Islet precursor cell (in vitro differentiated cells): ENCODE results near the gene ROPN1.
"Not testable (repeated sequence)": the region's sequence is repeated elsewhere in the genome, so short reads cannot be mapped to it uniquely, and the experiment has no call there.

Source experiments
- DNase-seq: peaks from one replicate; pipeline ENCODE4 v3.0.0-alpha.2; 2018

The ROPN1 gene

DNA sequence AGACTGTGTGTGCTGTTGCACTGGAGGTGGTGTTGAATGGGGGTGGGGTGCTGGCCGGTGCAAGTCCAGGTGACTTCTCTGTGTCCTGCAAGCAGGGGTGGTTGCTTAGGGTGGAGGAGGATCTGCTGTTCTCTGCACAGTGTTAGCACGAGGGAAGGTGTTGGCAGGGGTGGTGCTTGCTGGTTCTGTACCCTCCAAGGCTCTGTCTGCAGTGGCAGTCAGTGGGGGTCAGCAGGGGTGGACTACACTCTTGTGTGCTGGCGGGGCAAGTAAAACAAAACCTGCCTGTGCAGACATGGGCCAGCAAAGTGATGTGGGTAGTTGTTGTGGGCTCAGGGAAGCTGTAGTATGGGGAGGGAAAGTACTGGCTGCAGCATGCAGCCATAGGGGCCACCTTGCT is 5.5 kb downstream of the ROPN1 start:
- DNase-seq: no peak

- DNase-seq: no peak
Measured at GRCh38 chr3:123984957-123985356, 7.0 kb downstream of the ROPN1 start.

DNA sequence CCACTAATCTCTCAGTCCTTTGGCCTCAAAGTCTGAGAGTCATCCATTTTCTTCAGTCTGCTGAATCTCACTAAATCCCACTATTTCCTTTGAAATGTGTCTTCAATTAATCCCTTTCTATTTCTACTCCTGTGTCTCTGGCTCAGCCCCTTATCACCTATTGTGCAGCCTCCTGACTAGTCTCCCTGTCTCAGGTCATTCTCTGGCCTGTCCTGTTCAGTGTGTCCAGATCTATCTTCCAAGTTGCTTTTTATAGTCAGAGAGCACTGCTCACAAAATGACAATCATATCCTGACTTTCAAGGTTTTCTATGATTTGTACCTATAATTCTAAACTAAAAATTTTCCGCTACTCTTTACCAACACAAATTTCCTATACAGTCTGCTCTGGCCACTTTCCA is 7.6 kb downstream of the ROPN1 start:
- DNase-seq: no peak

DNA sequence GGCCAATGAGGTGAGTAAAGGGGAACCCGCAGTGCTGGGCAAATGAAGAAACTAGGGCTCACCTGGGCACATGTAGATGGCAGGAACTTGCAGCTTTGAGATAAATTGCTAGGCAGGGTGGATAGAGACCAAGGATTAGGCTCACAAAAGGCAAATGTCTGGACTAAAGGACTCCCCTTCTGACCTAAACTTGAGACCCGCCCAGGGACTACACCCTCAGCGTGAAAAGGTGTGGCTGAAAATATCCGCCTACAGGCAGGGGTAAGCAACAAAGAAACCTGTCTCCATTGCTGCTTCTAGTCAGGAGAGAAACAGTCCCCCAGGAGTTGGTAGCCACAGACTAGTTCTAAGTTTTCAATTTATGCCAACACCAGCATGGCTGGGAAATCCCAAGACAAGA is 10.6 kb downstream of the ROPN1 start:
- DNase-seq: not testable (repeated sequence)

- no peak for DNase-seq
Measured at GRCh38 chr3:123980539-123980938, 11.4 kb downstream of the ROPN1 start.

DNA sequence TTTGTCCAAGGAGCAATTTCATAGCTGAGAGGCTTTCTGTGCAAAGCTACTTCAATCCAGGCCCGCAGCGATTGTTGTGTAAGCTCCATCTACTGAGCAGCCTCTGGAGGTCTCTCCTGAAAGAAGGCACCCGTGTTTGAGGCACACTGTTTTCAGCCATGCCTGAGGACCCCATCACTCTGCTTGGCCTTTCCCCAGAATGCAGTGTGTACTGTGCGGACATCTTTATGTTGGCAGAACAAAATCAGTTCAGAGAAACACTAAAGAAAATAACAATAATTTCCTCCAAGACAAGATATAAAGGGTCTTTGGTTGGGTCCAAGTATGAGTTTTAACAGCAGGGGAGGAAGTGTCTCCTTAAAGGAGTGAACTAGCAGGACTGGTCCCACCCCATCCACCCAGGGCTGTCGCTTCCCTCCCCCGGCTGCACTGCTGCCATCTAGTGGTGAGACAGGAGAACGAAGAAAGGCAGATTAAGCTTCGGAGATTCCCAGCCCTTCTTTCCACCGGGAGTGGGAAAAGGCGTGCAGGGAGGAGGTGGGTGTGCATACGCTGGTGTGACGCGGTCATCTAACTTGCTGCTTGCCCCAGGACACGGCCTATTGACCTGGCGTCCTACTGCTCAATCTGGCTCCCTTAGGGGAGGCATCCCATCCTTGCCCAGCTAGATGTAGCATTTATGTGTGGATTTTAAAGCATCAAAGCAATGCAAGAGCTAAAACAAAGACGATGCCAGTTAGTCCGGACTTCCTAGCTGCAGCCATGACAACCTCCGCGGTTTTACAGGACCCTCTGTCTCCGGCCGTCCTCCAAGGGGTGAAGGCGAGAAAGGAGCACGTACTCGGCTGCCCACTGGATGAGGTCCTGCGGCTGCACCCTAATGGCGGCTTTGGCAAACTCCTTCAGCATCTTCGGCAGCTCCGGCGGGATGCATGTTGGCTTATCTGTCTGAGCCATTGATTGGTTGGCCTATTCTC is 12.1 kb downstream of the ROPN1 start:
- DNase-seq: peak; percentile 75

DNA sequence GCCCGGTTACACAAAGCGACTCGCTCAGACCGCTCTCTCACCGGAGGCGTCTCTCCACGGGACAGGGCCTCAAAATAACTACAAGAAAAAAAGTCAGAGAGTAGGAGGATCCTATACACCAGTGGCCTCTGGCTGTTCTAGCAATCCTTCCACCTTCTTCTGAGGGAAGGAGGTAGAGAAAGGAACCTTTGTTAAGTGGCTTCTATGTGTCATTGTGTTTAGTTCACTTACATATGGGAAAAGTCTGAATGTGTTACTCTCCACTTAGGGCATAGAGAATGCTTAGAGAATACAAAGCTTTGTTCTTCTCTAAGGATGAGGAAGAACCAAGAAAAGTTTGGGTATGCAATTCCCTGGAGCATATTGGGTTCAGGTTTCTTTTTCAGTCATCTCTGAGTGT is 15.0 kb downstream of the ROPN1 start:
- DNase-seq: not testable (repeated sequence)

DNA sequence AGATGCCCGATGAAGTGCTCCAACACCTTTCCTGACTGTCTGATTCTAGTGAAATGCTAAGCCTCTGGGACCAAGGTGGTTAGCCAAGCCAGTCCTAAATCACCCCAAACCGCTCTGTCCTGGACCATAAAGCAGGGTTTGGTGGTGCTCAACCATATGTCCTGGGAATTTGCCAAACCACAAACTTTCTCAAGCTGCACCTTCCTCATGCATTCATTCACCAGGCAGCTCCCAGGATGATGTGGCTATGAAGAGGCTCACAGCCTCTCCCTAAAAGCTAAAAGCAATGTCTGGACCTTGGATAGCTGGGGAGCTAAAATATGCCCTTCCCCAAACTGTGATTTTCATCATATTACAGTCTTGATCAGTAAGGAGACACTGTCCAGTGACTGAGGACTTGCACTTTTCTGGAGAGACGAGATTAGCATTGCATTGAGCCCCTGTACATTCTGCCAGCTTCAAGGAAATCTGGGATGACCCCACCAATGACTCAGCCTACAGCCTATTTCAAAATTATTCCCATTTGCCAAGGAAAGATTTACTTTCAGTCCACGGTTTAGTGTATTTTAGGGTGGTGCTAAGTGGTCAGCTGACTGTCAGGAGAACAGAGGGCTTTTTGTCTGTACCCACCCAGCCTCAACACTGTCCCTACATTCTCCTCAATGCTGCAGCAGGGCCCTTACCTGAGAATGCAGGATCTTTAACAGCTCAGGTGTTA is 15.6 kb downstream of the ROPN1 start:
- DNase-seq: not testable (repeated sequence)

- not testable (repeated sequence) for DNase-seq
Measured at GRCh38 chr3:123975030-123975429, 16.9 kb downstream of the ROPN1 start.

GRCh38 chr3:123971406-123971805 is 20.5 kb downstream of the ROPN1 start:
- no peak for DNase-seq

DNA sequence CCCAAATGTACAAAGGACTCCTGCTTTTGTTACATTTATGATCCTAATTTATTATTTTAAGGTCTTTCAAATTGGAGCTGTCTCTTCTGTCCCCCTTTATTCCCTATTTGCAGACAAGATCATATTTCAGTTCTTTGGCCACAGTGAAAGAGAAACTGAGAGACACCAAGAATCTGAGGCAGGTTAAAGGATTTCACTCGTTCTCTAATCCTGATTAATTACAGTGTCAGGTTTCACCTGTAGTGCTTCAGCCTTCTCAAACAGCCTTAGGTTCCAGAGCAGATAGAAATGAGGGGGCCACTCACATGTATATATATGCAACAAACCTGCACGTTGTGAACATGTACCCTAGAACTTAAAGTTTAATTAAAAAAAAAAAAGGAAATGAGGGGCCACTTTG is 24.7 kb downstream of the ROPN1 start:
- not testable (repeated sequence) for DNase-seq

- DNase-seq: not testable (repeated sequence)
Measured at GRCh38 chr3:123966799-123967198, 25.1 kb downstream of the ROPN1 start.

DNA sequence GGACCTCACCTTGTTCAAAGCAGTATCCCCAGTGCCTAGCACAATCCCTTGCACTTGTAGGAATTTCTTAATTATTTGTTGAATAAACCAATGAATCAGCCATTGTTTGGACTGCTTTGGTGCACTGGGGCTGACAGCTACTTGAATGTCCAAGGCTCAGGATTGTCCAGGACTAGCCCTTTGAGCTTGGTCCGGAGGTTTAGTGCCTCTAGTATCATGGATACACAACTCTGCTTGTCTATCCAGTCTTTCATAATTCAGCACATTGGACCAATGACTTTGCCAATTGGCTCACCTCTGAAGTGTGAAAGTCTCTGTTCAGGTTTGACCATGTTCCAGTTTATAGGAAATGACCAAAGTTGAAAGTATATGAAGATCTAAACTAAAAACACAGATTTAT is 27.1 kb downstream of the ROPN1 start:
- not testable (repeated sequence) for DNase-seq

GRCh38 chr3:123961508-123961856 is 30.4 kb downstream of the ROPN1 start:
- DNase-seq: no peak

DNA sequence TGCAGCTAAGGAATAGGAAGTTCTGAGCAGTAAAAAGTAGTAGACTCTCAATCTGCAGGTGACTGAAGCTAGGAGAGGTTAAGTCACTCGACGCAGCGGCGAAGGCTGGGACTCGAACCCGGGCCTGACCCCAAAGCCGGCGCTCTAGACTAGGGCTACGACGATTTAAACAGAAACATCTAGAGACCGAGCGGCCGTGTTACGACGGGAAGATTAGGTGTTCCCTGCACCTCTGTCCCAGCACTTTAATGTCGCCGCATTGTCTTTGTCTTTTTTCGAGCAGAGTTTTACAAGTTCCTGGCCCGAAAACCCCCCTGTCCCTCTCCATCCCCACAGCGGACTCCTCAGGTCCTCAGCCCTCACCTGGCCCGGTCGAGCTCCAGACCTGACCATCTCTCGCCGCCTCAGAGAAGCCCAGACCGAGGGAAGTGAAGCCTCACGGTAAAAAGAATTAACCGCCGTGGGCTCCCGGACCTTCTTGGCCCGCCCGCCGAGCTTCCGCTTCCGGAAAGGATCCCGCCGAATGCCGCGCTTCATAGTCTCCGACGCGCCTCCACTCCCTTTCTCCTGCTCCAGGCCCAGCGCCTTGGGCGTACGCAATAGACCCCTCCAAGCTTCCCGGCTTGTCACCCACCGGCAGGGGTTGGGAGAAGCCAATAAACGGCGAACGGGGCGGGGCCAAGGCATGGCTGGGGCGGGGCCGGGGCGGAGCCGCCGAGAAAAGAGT is 31.0 kb downstream of the ROPN1 start, which contains the start of gene CCDC14:
Gene CCDC14 (minus strand): TSS at position 449 of the 727 bp plus-strand sequence. CDS start 56 bp downstream, at position 393.
- peak; percentile 100 for DNase-seq

GRCh38 chr3:123953735-123954134 is 38.2 kb downstream of the ROPN1 start:
- DNase-seq: no peak

GRCh38 chr3:123952844-123953520 is 38.9 kb downstream of the ROPN1 start:
- DNase-seq: no peak

DNA sequence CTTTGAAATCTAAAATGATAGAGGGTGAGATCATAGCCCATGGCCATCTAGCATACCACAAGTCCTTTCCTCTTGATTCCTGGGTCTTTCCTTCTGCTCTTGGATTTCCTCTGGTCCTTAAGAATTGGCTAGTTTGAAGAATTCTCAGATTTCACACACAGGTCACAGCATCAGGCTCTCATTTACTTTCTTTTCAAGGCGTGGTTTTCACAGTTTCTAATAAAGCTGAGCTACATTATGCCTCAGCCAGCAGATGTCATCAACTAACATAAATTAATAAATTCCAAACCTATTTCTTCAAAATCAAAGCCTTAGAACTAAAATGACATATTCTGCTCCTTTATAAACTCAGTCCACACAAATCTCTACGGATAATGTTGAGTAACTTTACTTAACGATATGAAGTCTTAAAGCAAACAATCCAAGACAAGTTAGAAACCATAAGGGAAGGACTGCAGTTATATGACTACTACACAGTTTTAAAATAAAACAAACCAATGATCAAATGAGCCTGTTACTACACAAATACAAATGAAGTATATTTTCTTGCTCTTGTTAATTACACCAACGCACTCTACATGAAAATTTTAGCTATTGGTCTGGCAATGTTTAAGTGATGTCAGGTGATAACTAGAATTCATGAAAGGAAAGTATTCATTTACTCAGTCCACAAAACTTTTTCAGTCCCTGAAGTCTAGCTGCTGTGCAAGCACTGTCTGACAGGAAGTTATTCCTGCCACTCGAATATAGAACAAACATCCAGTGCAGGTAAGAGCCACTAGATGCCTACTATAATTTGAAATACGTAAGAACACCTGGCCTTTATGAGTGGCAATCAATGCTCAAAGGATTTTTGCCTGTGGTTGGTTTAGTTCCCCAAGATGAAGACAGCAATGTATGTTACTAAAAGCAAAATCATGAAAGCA is 40.1 kb downstream of the ROPN1 start:
- no peak for DNase-seq

- no peak for DNase-seq
Measured at GRCh38 chr3:123949641-123950040, 42.3 kb downstream of the ROPN1 start.

DNA sequence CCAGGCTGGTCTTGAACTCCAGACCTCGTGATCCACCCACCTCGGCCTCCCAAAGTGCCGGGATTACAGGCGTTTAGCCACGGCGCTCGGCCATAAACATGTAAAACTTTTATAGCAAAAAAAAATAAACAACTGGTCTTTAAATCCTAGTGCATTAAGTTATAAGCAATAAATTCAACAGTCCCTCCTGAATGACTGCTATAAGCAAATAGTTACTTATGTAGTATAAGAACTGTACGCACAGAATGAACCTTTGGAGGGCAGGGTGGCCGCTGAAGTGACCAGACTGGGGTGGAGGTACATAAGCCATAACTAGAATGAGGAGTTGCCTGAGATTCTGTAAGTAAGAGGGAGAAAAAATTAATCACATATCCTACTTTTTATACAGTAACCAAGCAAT is 43.5 kb downstream of the ROPN1 start:
- no peak for DNase-seq

DNA sequence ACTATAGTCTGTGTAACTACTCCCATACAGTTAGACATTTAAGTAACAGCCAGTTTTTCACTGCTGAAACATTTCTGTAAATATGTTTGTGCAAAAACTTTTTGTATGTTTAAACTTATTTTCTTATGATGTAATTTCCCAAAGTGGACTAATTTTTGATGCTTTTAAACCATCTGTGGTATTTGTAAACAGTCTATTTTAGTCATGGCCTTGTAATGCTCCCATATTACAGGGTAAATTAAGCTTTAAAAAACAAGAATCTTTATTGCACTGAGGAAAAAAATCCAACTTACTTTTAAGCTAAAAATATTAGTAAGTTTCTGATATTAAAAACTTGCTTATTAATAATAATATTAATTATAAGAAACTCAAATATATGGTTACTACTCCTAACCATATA is 44.4 kb downstream of the ROPN1 start:
- DNase-seq: no peak

GRCh38 chr3:123941542-123941941 is 50.4 kb downstream of the ROPN1 start:
- DNase-seq: no peak
